Suprapubic skin (tissue), 4 donors: ENCODE results near the gene KRTAP20-1. TPM values are rescaled to one million over a fixed set of nuclear protein-coding genes. Genes with fewer than 3 reads are reported as not detected.

ENCODE experiments used
- DNase-seq, 2 donors: peaks; one replicate each; pipeline ENCODE4 v3.0.0-alpha.2; 2019; ENCODE audit warnings: low spot score in 2 of 2
- H3K27ac ChIP-seq: fragments of 200-600 bp; sonication (generic); one replicate; pipeline ENCODE4 v1.5.1; 2019
- H3K27me3 ChIP-seq: fragments of 200-600 bp; sonication (generic); one replicate; pipeline ENCODE4 v1.5.1; 2019
- H3K36me3 ChIP-seq: fragments of 200-600 bp; sonication (generic); one replicate; pipeline ENCODE4 v1.5.1; 2019
- H3K4me1 ChIP-seq: fragments of 200-600 bp; sonication (generic); one replicate; pipeline ENCODE4 v1.5.1; 2019
- H3K4me3 ChIP-seq: fragments of 200-600 bp; sonication (generic); one replicate; pipeline ENCODE4 v1.5.1; 2019; ENCODE audit warnings: mild to moderate bottlenecking
- H3K9me3 ChIP-seq: fragments of 200-600 bp; sonication (generic); one replicate; pipeline ENCODE4 v1.5.1; 2019
- EP300 ChIP-seq: sonication (generic); formaldehyde crosslinking; IDR thresholded peaks from one replicate; pipeline ENCODE4 v1.6.1; 2017; ENCODE audit warnings: antibody characterized with exemption
- POLR2A ChIP-seq, 2 donors: fragments of 450-650 bp; IDR thresholded peaks; one replicate each; pipeline ENCODE4 v1.6.1; 2017; ENCODE audit warnings: antibody characterized with exemption in 2 of 2, mild to moderate bottlenecking in 2 of 2, moderate library complexity in 2 of 2
- POLR2AphosphoS5 ChIP-seq, 3 donors: sonication (generic); formaldehyde crosslinking; IDR thresholded peaks; one replicate each; pipeline ENCODE4 v1.6.1; 2017; ENCODE audit warnings: antibody characterized with exemption in 3 of 3
- WGBS: methylation state at CpG from one replicate; pipeline ENCODE4 v1.1.5; 2018; 5-methylcytosine and 5-hydroxymethylcytosine counted together
- total RNA-seq, 4 donors: library from RNA; depleted of rRNA; stranded (reverse); fragments of >200 nt; gene quantifications; one replicate each; pipeline ENCODE4 v1.1.0, GENCODE V29; 2016
- TF ChIP-seq, protein P1 (sequence below), 2 donors: fragments of 200-600 bp in 1 of 2; fragments of 450-650 bp in 1 of 2; sonication (generic) in 1 of 2; IDR thresholded peaks; one replicate each; pipeline ENCODE4 v1.5.1; 2016 to 2019; ENCODE audit warnings: antibody characterized with exemption in 2 of 2, mild to moderate bottlenecking in 1 of 2, moderate library complexity in 1 of 2

The KRTAP20-1 gene, protein sequence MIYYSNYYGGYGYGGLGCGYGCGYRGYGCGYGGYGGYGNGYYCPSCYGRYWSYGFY
- not detected for total RNA-seq

GRCh38 chr21:30616125-30616524, at the start of gene KRTAP20-1:
Gene KRTAP20-1 (plus strand): TSS chr21:30616425. CDS start chr21:30616455, 30 bp downstream.
- Histone ChIP-seq H3K4me1 (no peaks in the 10 kb centered on the region), H3K4me3 (no peak within 1 kb of the TSS), H3K27ac (no peak within 1 kb of the TSS), H3K36me3 (no peaks in the 10 kb centered on the region), H3K9me3 (no peaks in the 10 kb centered on the region), H3K27me3 (no peaks in the 10 kb centered on the region)
- TF ChIP-seq POLR2AphosphoS5 (IDR thresholded peaks at IDR 0.05) (no peak), EP300 (no peak), POLR2A (IDR thresholded peaks at IDR 0.05) (no peak)
- TF ChIP-seq, protein P1, sequence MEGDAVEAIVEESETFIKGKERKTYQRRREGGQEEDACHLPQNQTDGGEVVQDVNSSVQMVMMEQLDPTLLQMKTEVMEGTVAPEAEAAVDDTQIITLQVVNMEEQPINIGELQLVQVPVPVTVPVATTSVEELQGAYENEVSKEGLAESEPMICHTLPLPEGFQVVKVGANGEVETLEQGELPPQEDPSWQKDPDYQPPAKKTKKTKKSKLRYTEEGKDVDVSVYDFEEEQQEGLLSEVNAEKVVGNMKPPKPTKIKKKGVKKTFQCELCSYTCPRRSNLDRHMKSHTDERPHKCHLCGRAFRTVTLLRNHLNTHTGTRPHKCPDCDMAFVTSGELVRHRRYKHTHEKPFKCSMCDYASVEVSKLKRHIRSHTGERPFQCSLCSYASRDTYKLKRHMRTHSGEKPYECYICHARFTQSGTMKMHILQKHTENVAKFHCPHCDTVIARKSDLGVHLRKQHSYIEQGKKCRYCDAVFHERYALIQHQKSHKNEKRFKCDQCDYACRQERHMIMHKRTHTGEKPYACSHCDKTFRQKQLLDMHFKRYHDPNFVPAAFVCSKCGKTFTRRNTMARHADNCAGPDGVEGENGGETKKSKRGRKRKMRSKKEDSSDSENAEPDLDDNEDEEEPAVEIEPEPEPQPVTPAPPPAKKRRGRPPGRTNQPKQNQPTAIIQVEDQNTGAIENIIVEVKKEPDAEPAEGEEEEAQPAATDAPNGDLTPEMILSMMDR (IDR thresholded peaks at IDR 0.05): no peak
- DNase-seq: no peak
- WGBS: 75% methylated on average over 2 of the region's 2 CpGs

DNA sequence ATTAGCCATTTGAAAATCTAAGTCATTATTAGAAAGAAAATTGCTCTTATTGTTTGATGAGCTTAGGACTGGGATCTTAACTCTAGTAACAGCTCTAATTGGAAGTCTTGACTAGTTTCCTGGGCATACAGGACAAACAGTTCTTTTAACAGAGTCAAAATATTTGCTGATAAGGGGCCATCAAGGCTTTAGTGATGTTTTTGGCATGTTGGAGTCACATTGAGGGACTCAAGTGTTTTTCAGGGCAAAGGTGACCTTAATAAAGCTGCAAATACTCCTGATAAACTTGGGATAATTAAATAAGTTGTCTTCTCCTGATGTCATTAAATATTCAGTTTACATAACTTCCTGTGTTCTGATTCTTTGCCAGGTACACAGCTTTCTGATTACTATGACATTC, 48.6 kb upstream of the KRTAP20-1 start:
- no peaks in the 10 kb centered on the region for H3K4me1 ChIP-seq
- H3K4me3 ChIP-seq: no peak overlapping the region
- no peak overlapping the region for H3K27ac ChIP-seq
- H3K27me3 ChIP-seq: no peaks in the 10 kb centered on the region
- no peaks in the 10 kb centered on the region for H3K9me3 ChIP-seq
- no peak for DNase-seq
- no peaks in the 10 kb centered on the region for H3K36me3 ChIP-seq
- no peak for TF ChIP-seq POLR2A (IDR thresholded peaks at IDR 0.05)

DNA sequence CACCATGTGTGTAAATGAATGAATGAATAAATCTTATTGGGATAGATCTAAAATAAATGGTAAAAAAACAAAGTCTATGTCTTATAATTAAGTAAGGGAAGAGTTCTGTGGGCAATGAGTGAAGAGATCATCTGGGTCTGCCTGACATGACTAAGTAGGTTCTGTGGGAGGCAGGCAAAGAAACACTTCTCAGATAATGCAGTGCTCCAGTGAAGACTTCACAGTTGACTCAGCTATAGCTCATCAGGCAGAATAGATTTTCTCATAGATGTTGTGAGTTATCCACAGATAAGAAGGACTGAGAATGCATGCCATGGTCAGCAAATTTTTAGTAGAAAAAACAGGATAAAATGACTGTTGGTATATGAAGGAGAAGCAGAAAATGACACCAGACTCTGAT, 38.5 kb upstream of the KRTAP20-1 start:
- Histone ChIP-seq H3K27ac (no peak overlapping the region), H3K27me3 (no peaks in the 10 kb centered on the region), H3K9me3 (no peaks in the 10 kb centered on the region), H3K36me3 (no peaks in the 10 kb centered on the region), H3K4me3 (no peak overlapping the region), H3K4me1 (no peaks in the 10 kb centered on the region)
- TF ChIP-seq EP300: no peak
- no peak for TF ChIP-seq POLR2AphosphoS5 (IDR thresholded peaks at IDR 0.05)
- no peak for TF ChIP-seq POLR2A (IDR thresholded peaks at IDR 0.05)
- TF ChIP-seq, protein P1 (IDR thresholded peaks at IDR 0.05): no peak
- DNase-seq: no peak

DNA sequence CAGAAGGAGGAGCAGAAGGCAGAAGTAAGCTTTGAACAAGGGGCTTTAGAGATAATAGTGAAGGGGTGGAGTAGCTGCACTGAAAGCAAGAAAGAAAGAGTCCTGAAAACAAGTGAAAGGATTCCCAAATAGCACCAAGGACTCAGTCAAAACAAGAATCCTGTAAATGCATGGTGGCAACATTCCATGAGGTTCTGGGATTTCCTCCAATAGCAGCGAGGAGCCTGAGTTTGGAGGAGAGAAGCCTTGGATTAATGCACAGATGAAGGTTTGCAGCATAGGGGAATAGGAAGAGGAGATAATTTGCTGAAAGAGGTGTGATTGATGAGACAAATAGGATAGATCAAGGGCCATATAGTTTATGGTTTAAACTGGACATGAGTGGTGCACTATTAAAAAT, 36.9 kb upstream of the KRTAP20-1 start:
- Histone ChIP-seq H3K4me1 (no peaks in the 10 kb centered on the region), H3K27me3 (no peaks in the 10 kb centered on the region), H3K27ac (no peak overlapping the region), H3K9me3 (no peaks in the 10 kb centered on the region), H3K4me3 (no peak overlapping the region), H3K36me3 (no peaks in the 10 kb centered on the region)
- DNase-seq: no peak
- 14% methylated on average over 1 of the region's 1 CpG for WGBS
- TF ChIP-seq, protein P1 (IDR thresholded peaks at IDR 0.05): no peak
- TF ChIP-seq POLR2AphosphoS5 (IDR thresholded peaks at IDR 0.05) (no peak), EP300 (no peak), POLR2A (IDR thresholded peaks at IDR 0.05) (no peak)

- WGBS: 77% methylated on average over 3 of the region's 3 CpGs
- H3K9me3 ChIP-seq: no peaks in the 10 kb centered on the region
Measured at GRCh38 chr21:30580132-30580531, 36.1 kb upstream of the KRTAP20-1 start.

More at GRCh38 chr21:30580132-30580531, 36.1 kb upstream of the KRTAP20-1 start:
- Histone ChIP-seq H3K27me3 (no peaks in the 10 kb centered on the region), H3K4me3 (no peak overlapping the region), H3K36me3 (no peaks in the 10 kb centered on the region), H3K27ac (no peak overlapping the region), H3K4me1 (no peaks in the 10 kb centered on the region)
- DNase-seq: no peak
- TF ChIP-seq POLR2AphosphoS5 (IDR thresholded peaks at IDR 0.05) (no peak), POLR2A (IDR thresholded peaks at IDR 0.05) (no peak), EP300 (no peak)
- TF ChIP-seq, protein P1 (IDR thresholded peaks at IDR 0.05): no peak
